GM10266 (cell line): Measurements from ENCODE around the gene CTAGE9.

Experiments
- DNase-seq: peaks from one replicate; pipeline ENCODE4 v3.0.0; 2012; ENCODE audit errors: extremely low spot score
- CTCF ChIP-seq: IDR thresholded peaks from 2 replicates; pipeline ENCODE4 v1.5.1; 2012; ENCODE audit warnings: mild to moderate bottlenecking, low read depth; ENCODE audit not compliant: control insufficient read depth, insufficient read depth; ENCODE audit errors: missing control alignments

Gene CTAGE9

DNA sequence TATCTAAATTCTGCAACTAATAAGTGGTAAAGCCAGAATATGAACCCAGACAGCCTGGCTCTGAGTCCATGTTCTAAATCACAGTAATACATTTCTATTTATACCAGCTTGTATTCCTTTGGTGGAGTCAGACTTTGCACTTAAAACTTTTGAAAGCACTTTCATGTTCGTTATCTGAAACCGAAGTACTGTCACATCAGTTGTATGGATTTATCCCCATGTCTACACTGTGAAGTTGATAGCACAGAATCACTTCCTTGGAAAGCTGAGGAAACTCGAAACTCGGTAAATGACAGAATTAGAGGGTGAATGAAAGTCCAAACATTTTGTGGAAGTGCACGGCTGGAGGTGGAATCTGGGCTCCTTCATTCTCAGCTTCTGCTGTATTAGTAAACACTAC, 28.3 kb upstream of the CTAGE9 start:
- TF ChIP-seq CTCF: no peak
- no peak for DNase-seq

DNA sequence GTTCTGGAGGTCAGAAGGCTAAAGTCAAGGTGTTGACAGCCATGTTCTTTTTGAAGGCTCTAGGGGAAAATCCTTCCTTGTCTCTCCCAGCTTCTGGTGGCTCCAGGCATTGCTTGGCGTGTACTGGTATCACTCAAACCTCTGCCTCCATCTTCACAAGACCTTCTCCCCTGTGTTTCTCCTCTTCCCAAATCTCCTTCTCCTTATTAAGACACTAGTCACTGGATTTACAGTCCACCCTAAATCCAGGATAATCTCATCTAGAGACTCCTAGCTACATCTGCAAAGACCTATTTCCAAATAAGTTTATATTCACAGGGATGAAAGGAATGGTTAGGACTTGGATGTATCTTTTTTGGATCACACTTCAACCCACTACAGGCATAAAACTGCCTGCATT, 26.0 kb upstream of the CTAGE9 start:
- no peak for DNase-seq
- no peak for TF ChIP-seq CTCF

- DNase-seq: no peak
- TF ChIP-seq CTCF: no peak
These were observed 25.3 kb upstream of the CTAGE9 start for GRCh38 chr6:131736003-131736596.

DNA sequence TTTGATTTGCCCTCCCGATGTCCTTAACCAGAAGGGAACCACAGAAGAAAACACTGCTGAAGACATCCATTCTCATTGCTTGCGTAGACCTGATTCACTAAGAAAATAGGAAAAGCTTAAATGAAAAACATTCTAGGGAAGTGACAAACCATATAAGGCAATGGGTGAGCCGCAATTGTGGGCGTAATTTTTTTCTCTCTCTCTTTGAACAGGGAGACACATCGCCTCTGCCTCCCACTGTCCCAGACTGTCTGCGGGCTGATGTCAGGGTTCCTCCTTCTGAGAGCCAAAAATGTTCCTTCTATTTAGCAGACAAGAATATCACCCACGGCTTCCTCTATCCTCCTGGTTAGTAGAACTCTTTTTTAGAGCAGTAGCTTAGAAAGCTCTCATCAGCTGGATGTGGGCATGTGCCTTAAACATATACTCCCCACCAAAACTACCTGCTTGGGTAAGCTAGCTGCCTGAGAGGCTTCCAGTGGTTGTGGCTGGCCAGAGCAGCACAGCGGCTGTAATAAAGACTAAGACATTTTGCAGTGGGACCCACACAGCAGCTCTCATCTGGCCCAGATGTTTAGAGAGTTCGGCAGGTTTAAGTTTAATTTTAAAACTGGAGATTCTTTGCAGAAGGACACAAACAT, 22.7 kb upstream of the CTAGE9 start:
- no peak for DNase-seq
- no peak for TF ChIP-seq CTCF

- TF ChIP-seq CTCF: no peak
- DNase-seq: no peak
These were observed 20.4 kb upstream of the CTAGE9 start for GRCh38 chr6:131731224-131731623.

- DNase-seq: no peak
- no peak for TF ChIP-seq CTCF
These were observed 19.4 kb upstream of the CTAGE9 start for GRCh38 chr6:131730264-131730663.

- DNase-seq: no peak
- no peak for TF ChIP-seq CTCF
These were observed 18.7 kb upstream of the CTAGE9 start for GRCh38 chr6:131729550-131729949.
